Stimulated activated CD4-positive, alpha-beta T cell treated with anti-CD3 and anti-CD28 coated beads, Interleukin-4, amount 100 ng/mL, for 48 hours (primary cell): ENCODE data around the gene MAP4K4.

Experiments
- DNase-seq, 2 donors: peaks; one replicate each; pipeline ENCODE4 v3.0.0-alpha.2; 2020; ENCODE audit warnings: low read depth in 2 of 2

Gene MAP4K4

DNA sequence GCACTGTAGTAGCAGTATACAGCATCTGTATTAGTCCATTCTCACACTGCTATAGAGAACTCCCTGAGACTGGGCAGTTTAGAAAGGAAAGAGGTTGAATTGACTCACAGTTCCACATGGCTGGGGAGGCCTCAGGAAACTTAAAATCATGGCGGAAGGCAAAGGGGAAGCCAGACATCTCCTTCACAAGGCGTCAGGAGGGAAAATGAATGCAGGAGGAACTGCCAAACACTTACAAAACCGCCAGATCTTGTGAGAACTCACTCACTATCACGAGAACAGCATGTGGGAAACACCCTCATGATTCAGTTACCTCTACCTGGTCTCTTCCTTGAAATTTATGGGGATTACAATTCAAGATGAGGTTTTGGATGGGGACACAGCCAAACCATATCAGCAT lies 25.4 kb downstream of the MAP4K4 start:
- DNase-seq, result no peak

GRCh38 chr2:101723371-101724124 lies 26.0 kb downstream of the MAP4K4 start:
- no peak for DNase-seq

GRCh38 chr2:101724125-101724474 lies 26.6 kb downstream of the MAP4K4 start:
- DNase-seq, result no peak

- no peak for DNase-seq
These were observed 27.5 kb downstream of the MAP4K4 start for GRCh38 chr2:101725038-101725437.

DNA sequence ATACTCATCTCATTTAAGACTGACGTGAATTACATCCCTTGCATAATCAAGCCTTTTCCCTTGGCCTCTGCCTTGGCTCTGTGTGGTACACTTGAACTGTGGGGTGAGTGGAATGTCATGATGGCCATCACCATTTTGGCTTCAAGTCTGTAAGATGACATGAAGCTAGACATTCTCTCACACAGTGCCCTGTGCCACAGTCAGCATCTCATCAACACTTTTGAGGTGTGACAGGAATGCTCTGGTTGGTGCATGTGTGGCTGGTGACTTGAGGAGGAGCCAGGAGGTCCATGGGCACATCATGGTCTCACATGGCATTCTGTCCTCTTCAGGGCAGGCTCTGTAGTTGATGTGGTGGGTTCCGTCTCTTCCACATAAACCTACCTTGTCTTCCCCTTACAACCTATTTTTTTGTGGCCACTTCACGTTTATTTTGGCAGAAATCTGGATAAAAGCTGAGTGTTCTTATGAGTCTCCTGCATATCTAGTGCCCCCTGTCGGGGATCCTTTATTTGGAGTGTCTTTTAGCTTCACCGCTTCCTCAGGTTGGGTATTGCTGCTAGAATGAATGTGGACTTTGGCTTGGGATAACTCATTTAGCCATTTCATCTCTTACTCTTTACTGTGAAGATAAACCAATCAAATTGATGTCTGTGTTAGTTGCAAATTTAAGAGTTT lies 28.1 kb downstream of the MAP4K4 start:
- DNase-seq, result no peak

DNA sequence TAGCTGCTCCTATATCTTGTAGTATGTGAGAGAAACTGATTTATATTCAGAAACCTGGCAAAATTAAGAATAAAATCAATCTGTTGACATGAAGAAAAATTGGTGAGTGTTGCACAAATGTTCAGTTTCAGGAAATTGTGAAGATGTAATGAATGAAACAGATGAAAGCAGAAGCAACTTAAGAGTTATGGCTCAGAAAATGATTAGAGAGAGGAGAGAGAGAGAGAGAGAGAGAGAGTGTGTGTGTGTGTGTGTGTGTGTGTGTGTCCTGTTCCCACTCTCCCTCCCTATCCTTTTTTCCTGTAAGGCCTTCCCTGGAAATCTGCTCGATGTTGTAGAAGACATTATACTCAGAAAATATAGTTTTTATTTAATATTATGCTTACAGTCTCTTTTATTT lies 31.4 kb downstream of the MAP4K4 start:
- no peak for DNase-seq

DNA sequence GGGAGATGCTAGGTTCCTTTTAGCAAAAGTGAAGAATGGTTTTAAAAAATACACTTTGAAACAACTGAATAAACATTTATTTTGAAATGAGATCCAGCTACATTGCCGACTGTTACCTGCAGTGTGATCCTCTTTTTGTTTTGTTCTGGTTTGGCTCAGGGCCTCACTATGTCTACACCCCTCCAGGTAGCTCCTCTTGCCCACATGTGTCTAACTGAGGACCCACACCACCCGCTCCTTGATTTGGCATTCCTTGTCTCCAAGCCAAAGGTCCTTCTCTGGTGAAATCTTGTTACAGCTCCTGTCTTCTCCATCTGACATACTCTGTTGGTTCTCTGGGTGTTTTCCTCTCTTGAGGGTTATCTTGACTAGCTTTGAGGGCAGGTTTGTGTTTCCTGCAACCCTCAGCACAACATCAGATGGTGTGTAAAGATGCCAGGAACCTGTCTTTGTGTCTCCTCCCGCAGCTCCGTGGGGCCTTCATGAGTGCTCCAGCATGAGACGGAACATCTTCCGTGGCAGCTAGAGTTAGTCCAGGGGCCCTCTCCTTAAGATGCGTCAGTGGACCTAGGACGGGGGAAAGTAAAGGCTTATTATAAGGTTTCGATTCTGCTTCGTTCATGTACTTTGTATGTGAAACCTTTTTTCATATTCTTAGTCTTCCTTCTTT lies 32.1 kb downstream of the MAP4K4 start:
- DNase-seq, result no peak

DNA sequence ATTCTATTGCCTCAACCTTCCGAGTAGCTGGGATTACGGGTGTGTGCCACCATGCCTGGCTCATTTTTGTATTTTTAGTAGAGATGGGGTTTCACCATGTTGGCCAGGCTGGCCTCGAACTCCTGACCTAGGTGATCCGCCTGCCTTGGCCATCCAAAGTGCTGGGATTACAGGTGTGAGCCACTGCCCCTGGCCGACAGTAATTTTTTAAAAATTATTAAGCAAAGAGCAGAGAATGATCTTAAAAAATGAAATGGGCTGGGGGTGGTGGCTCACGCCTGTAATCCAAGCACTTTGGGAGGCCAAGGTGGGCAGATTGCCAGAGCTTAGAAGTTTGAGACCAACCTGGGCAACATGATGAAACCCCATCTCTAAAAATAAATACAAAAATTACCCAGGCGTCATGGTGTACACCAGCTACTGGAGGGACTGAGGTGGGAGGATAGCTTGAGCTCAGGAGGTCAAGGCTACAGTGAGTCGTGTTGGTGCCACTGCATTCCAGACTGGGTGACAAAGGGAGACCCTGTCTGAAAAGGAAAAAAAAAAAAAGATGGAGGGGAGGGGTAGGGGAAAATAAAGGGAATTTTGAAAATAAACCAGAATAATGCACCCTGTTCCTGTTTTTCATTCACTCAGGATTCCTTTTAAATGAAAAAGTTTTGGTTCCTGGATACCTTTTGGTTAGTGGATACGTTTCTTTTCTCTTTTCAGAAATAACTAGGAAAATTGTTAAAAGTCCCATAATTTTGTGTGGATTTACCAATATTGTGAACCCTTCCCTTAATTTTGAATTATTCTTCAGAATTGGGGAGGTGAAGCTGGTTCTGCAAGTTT lies 33.9 kb downstream of the MAP4K4 start:
- DNase-seq, result no peak

GRCh38 chr2:101732199-101732598 lies 34.7 kb downstream of the MAP4K4 start:
- DNase-seq, result no peak

DNA sequence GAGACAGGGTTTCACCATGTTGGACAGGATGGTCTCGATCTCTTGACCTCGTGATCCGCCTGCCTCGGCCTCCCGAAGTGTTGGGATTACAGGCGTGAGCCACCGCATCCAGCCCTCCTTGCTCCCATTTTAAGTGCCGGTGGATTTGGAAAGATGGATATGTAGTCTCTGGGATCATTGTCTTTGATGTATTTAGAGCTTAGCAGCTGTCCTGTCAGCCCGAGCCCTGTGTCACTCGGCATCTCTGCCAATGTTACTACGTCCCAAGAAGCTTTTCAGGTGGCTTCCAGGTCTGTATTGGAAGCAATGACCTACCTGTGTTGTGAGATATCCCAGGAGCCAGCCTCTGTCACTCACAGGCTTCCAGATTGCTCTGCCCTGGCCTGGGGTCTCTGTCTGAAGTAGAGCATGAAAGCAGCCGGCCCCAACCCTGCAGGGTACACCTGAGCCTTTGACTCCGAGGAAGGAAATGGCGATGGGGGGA lies 35.3 kb downstream of the MAP4K4 start:
- no peak for DNase-seq

DNA sequence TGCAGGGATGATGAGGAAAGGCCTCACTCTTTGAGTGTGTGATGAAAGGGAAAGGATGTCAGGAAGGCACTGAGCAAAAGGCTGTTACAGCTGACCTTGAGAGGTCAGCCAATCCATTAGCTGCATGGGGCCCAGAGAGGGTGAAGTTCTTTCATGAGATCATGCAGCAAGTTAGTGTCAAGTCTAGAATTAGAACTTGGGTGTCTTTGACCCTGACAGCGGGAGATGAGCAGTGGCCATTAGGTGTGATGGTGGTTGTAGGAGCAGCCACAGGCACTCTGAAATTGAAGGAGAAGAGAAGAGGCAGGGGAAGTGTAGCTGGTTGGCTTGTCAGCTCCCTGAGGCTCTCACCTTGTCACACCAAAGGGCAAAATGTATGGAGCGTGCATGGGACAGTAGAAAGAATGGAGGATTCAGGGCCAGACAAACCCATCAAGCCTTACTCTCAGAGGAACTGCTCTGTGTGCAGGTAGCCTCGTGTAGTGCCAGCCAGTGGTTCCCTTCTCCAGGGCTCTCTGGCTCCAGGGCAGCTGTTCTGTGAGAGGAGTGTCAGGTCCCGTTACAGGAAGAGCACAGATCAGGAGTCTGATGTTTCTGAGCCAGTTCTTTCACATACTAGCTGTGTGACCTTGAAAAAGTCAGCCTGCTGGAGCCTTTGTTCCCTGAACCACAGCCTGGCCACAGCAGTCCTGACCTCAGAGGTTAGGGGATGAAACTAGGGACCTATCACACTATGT lies 35.9 kb downstream of the MAP4K4 start:
- DNase-seq, result no peak

GRCh38 chr2:101734505-101735165 lies 37.1 kb downstream of the MAP4K4 start:
- no peak for DNase-seq

- no peak for DNase-seq
These were observed 37.6 kb downstream of the MAP4K4 start for GRCh38 chr2:101735166-101735533.

GRCh38 chr2:101736233-101736632 lies 38.7 kb downstream of the MAP4K4 start:
- no peak for DNase-seq

DNA sequence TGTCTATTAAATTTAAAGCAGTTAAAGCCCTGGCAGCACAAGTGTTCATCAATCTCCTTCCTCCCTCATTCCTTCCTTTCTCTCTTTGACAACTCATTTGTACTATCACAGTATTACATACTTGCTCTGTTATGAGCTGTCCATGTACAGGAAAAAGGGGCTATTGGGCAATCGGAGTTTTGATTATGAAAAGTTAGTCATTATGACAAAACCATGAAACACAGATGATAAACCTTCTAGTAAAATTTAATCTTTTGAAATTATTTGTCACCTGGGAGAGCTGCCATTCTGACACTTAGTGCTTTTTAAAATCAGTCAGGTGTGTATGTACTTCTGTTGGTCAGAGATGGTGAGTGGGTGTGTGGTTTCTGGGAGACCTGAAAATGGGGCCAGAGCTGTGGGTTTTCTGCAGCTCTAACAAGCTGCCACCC lies 39.4 kb downstream of the MAP4K4 start:
- DNase-seq, result peak in 1 of 2 donors; percentile 53

GRCh38 chr2:101737478-101738255 lies 40.2 kb downstream of the MAP4K4 start:
- DNase-seq, result no peak

- no peak for DNase-seq
These were observed 41.1 kb downstream of the MAP4K4 start for GRCh38 chr2:101738649-101739048.

DNA sequence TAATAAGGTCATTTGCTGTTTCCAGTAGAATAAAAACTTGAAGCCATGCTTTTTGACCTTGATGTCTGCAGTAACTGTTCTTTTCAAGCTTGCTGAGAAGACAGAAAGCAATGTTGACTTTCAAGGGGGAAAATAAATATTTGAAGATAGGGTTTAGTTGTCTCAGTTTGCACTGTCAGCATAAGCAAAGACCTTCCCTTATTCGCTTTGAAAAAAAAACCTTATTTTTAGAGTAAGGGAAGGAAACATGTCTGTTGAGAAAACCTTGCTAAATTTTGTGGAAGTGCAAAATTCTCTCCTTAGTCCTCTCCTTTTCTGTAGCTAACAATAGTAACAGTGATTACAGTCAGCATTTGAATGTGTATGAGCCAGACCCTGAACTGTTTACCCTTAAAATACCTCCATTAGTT lies 43.1 kb downstream of the MAP4K4 start:
- DNase-seq, result no peak

GRCh38 chr2:101741775-101742520 lies 44.4 kb downstream of the MAP4K4 start:
- no peak for DNase-seq
